ENCODE measurements around the gene TDRD7. TPM values are rescaled to one million over a fixed set of nuclear protein-coding genes. Genes with fewer than 3 reads are reported as not detected.

The TDRD7 gene
- total RNA-seq, 1 donor from 2014 or later, result 13.6 TPM

- no peak for DNase-seq (ENCODE audit: low read depth in 2 of 2)
These were observed 91.9 kb downstream of the TDRD7 start for GRCh38 chr9:97503862-97504210.

GRCh38 chr9:97504381-97505216, 92.7 kb downstream of the TDRD7 start:
- DNase-seq (ENCODE audit: low read depth in 2 of 2), result peak; percentile 67 to 71

DNA sequence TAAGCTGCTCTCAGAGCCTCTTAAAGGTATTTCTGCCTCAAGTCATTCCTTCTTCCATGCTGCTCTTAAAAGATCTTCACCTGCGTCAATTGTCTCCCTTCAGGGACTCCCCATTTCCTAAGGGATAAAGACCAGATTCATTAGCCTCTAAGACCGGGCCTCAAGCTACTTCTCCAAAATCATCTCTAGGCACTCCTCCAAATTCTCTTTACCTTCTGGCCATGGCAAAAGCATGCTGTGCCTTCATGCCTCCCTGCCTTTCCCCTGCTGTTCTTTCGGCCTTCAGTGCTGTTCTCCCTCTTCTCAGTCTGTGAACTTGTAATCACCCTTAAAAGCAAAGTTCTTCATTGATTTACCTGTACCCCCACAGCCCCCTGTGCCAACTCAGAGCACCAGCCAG, 93.9 kb downstream of the TDRD7 start:
- DNase-seq (ENCODE audit: low read depth in 2 of 2), result no peak

GRCh38 chr9:97506306-97506705, 94.4 kb downstream of the TDRD7 start:
- DNase-seq (ENCODE audit: low read depth in 2 of 2), result no peak

- no peak for DNase-seq (ENCODE audit: low read depth in 2 of 2)
These were observed 94.9 kb downstream of the TDRD7 start for GRCh38 chr9:97506787-97507186.

DNA sequence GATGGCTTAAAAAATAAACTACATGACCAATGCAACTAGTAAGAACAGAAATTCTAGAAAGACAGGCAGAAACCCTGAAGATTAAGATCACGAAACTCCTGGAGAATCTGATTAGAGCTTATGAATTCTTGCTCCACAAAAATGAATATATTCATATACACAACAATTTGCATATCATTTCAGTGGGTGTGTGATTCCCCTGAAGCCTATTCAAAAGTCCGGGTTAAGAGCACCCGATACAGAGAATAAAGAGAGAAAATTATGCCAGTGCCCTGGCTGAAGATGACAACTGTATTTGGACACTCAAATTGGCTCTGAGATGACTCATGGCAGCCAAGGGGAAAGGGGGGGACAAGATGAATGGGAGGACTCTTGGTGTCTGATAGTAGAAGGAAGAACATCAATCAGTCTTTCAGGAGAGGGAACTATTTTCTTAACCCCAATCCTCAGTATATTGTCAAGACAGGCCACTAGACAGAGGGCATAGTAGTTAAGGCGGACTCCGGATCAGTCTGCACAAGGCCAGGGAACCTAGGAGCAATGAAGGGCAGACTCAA, 95.6 kb downstream of the TDRD7 start:
- DNase-seq (ENCODE audit: low read depth in 2 of 2), result no peak

GRCh38 chr9:97508852-97509251, 97.0 kb downstream of the TDRD7 start:
- DNase-seq (ENCODE audit: low read depth in 2 of 2), result no peak

- DNase-seq (ENCODE audit: low read depth in 2 of 2), result peak; percentile 97 to 99
These were observed 99.1 kb downstream of the TDRD7 start for GRCh38 chr9:97510797-97511654.

DNA sequence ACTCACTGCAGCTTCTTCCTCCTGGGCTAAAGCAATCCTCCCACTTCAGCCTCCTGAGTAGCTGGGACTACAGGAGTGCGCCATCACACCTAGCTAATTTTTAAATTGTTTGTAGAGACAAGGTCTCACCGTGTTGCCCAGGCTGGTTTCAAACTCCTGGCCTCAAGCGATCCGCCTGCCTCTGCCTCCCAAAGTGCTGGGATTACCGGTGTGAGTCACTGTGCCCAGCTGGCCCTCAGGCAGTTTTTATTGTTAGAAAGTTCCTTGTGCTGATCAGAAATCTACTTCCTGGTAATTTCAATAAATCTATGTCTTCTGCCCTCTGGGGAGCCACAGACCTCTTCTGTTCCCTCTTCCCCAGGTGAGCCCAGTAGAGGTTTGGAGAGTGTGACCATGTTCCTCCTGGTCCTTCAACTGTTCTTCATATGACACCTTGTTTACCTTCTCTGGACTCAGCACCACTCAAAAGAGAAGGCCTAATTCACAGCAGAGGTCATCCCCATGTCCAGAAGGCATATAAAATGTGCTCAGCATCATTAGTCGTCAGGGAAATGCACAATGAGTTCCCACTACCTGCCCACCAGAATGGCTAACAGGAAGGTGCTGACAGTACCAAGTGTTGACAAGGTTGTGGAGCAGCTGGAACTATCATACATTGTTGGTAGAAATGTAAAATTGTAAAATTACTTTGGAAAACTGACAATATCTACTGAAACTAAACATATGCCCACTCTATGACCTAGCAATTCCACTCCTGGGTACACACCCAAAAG, 99.9 kb downstream of the TDRD7 start:
- peak in 1 of 2 donors; percentile 39 for DNase-seq (ENCODE audit: low read depth in 2 of 2)

- no peak for DNase-seq (ENCODE audit: low read depth in 2 of 2)
These were observed 101.2 kb downstream of the TDRD7 start for GRCh38 chr9:97512966-97513560.

GRCh38 chr9:97514531-97514930, 102.6 kb downstream of the TDRD7 start:
- DNase-seq (ENCODE audit: low read depth in 2 of 2), result peak; percentile 39 to 70

GRCh38 chr9:97515662-97516061, 103.8 kb downstream of the TDRD7 start:
- DNase-seq (ENCODE audit: low read depth in 2 of 2), result no peak

DNA sequence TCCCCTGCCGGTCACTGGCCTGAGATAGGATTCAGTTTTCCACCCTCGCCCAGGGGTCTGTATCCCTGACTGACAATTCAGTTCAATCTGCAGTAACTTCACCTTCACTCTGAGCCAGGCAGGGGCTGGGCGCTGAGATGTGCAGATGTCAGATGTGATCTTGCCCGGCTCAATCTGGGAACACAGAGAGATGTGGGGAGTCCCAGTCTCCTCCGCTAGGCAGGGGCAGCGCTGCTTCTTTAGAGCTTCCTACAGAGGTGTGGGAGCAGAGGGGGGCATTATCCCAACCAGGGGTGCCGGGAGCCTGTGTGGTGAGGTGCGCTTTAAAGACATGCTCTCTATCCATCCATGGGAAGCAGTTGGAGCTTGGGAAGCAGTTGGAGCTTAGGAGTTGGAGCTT, 104.2 kb downstream of the TDRD7 start:
- DNase-seq (ENCODE audit: low read depth in 2 of 2), result no peak

DNA sequence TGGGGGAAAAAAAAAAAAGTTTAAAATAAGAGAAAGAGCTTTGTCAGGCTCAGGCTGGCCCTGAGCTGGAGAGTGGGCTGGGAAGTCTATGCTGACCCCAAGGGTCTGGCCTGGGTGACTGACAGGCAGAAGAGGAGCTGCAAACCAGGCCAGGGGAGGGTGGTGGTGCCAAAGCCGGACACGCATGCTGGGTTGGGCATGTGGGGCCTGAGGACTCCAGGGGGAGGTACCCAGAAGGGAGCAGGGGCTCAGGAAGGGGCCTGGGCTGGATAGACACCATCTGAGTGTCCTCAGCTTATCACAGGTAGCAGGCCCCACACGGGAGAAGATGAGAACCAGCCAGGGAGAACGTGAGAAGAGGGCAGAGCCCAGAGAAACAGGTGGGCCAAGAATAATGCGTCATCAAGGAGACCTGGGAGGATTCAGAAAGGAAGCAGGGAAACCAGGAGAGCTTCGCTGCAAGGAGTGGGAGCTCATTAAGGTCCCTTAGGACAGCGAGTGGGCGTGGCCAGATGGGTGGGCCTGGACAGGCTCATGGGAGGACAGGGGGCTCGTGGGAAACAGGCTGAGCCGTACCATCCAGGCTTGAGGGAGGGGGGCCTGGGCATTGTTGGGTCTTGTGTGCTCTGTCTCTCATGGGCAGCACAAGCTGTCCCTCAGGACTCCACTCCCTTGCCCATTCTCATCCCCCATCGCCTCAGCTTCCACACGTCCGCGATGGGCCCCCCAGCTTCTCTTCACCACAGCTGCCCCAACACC, 105.6 kb downstream of the TDRD7 start:
- no peak for DNase-seq (ENCODE audit: low read depth in 2 of 2)

- DNase-seq (ENCODE audit: low read depth in 2 of 2), result no peak
These were observed 106.4 kb downstream of the TDRD7 start for GRCh38 chr9:97518166-97518908.

- peak in 1 of 2 donors; percentile 96 for DNase-seq (ENCODE audit: low read depth in 2 of 2)
These were observed 107.0 kb downstream of the TDRD7 start for GRCh38 chr9:97518909-97519307.

GRCh38 chr9:97519441-97519970, 107.6 kb downstream of the TDRD7 start:
- DNase-seq (ENCODE audit: low read depth in 2 of 2), result no peak

DNA sequence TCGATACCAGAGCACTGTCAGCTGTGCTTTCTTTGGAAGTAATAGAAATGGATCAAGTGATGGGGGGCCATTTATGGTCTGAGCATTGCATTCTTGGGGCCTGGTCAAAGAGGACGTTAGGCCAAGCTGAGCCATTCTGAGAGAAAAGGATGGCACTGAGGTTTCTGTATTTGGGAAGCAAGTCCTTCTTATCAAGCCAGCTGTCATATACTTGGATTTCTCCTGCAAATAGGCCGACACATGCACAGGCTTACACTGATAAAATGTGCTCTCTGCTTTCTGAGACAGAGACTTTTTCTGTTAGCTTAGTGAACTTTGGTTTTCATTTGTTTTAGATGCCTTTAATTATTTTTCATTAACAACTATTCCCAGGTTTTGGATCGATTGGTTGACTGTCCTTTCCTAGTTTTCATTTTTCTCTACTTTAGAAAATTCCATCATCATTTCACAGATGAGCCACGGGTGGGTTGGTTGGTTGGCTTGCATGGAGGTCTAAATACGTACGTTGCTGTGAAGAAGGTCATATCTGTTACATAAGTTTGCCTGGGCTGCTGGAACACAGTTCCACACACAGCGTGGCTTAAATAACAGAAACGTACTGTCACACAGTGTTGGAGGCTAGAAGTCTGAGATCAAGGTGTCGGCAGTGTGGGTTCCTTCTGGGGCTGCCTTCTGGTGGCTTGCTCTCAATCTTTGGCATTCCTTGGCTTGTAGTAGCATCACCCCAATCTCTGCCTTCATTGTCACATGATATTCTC, 109.9 kb downstream of the TDRD7 start:
- DNase-seq (ENCODE audit: low read depth in 2 of 2), result no peak

GRCh38 chr9:97524424-97524823, 112.5 kb downstream of the TDRD7 start:
- DNase-seq (ENCODE audit: low read depth in 2 of 2), result no peak

Data from dermis microvascular lymphatic vessel endothelial cell (primary cell).